WTC11 (cell line): Measurements from ENCODE around the gene CPT1B. TPM values are rescaled to one million over a fixed set of nuclear protein-coding genes. Genes with fewer than 3 reads are reported as not detected.
A peak's percentile ranks its signal among the peaks of the same experiment; 100 is the strongest.

Experiments used
- ATAC-seq: fragments of 200-7000 bp; cut with Tn5 transposase; 2 replicates; pipeline ENCODE4 v1.10.0; 2021; ENCODE audit warnings: mild to moderate bottlenecking, moderate library complexity
- CTCF ChIA-PET: fragments of 300-600 bp; sonication (Branson Sonifier 250); formaldehyde crosslinking; loops from one replicate; lab custom pipeline; 2021; ENCODE audit warnings: antibody characterized with exemption; lab: Charles Lee
- POLR2A ChIA-PET: fragments of 350-600 bp; sonication (Branson Sonifier 250); formaldehyde crosslinking; loops from one replicate; lab custom pipeline; 2021; ENCODE audit warnings: antibody characterized with exemption; lab: Charles Lee
- DNase-seq: peaks from one replicate; pipeline ENCODE4 v3.0.0; 2021; ENCODE audit warnings: low spot score
- H3K27ac Mint-ChIP-seq: 2 replicates; pipeline ENCODE4 v1.8.0; 2021; ENCODE audit warnings: mixed read lengths
- H3K27me3 Mint-ChIP-seq: 2 replicates; pipeline ENCODE4 v1.8.0; 2021; ENCODE audit warnings: low read depth, mild to moderate bottlenecking, moderate library complexity, mixed read lengths
- H3K36me3 Mint-ChIP-seq: 2 replicates; pipeline ENCODE4 v1.8.0; 2021; ENCODE audit warnings: mixed read lengths
- H3K4me1 Mint-ChIP-seq: 2 replicates; pipeline ENCODE4 v1.8.0; 2022; ENCODE audit warnings: mixed read lengths
- H3K4me3 Mint-ChIP-seq: 2 replicates; pipeline ENCODE4 v1.8.0; 2021; ENCODE audit warnings: mild to moderate bottlenecking, moderate library complexity, mixed read lengths
- H3K9me3 Mint-ChIP-seq: 2 replicates; pipeline ENCODE4 v1.8.0; 2021; ENCODE audit warnings: mixed read lengths
- ATF1 ChIP-seq: sonication (generic); formaldehyde crosslinking; IDR thresholded peaks from 2 replicates; pipeline ENCODE4 v1.8.1; 2023; ENCODE audit warnings: mild to moderate bottlenecking, moderate library complexity, missing genetic modification reagents
- EMX1 ChIP-seq: fragments of 250-450 bp; sonication (Bioruptor Pico); IDR thresholded peaks from 2 replicates; pipeline ENCODE4 v1.8.0; 2021; ENCODE audit warnings: mild to moderate bottlenecking
- ESRRA ChIP-seq: sonication (generic); formaldehyde crosslinking; IDR thresholded peaks from 2 replicates; pipeline ENCODE4 v1.8.1; 2022; ENCODE audit warnings: mild to moderate bottlenecking, missing genetic modification reagents, borderline replicate concordance
- FOXK1 ChIP-seq: sonication (generic); formaldehyde crosslinking; IDR thresholded peaks from 2 replicates; pipeline ENCODE4 v1.8.0; 2022; ENCODE audit warnings: mild to moderate bottlenecking, moderate library complexity, missing genetic modification reagents
- GRHL2 ChIP-seq: fragments of 250-450 bp; sonication (Bioruptor Pico); IDR thresholded peaks from 2 replicates; pipeline ENCODE4 v1.8.0; 2022; ENCODE audit warnings: mild to moderate bottlenecking, moderate library complexity; ENCODE audit not compliant: insufficient replicate concordance, severe bottlenecking
- JUN ChIP-seq: sonication (generic); formaldehyde crosslinking; IDR thresholded peaks from 2 replicates; pipeline ENCODE4 v1.8.0; 2023; ENCODE audit warnings: mild to moderate bottlenecking, missing genetic modification reagents
- RORB ChIP-seq: fragments of 250-450 bp; sonication (Bioruptor Pico); IDR thresholded peaks from 2 replicates; pipeline ENCODE4 v1.9.0; 2021; ENCODE audit warnings: mild to moderate bottlenecking
- SMAD3 ChIP-seq: sonication (generic); formaldehyde crosslinking; IDR thresholded peaks from 2 replicates; pipeline ENCODE4 v1.8.0; 2022; ENCODE audit warnings: missing genetic modification reagents, mild to moderate bottlenecking, borderline replicate concordance
- SP1 ChIP-seq: sonication (generic); formaldehyde crosslinking; conservative IDR thresholded peaks from 2 replicates; pipeline ENCODE4 v1.8.1; 2022; ENCODE audit warnings: missing genetic modification reagents
- total RNA-seq: library from RNA; stranded (reverse); gene quantifications from 3 replicates; pipeline ENCODE4 v1.2.3, GENCODE V29; 2021
- TF ChIP-seq, protein P1 (sequence below): sonication (generic); formaldehyde crosslinking; IDR thresholded peaks from 2 replicates; pipeline ENCODE4 v1.8.1; 2023; ENCODE audit warnings: mild to moderate bottlenecking, missing genetic modification reagents
- TF ChIP-seq, protein P2 (sequence below): sonication (generic); formaldehyde crosslinking; IDR thresholded peaks from 2 replicates; pipeline ENCODE4 v1.8.1; 2023; ENCODE audit warnings: mild to moderate bottlenecking, missing genetic modification reagents, borderline replicate concordance
- TF ChIP-seq, protein P3 (sequence below): sonication (generic); formaldehyde crosslinking; IDR thresholded peaks from 2 replicates; pipeline ENCODE4 v1.8.1; 2022; ENCODE audit warnings: low read depth, missing genetic modification reagents, borderline replicate concordance
- TF ChIP-seq, protein P4 (sequence below): sonication (generic); formaldehyde crosslinking; IDR thresholded peaks from 2 replicates; pipeline ENCODE4 v1.8.1; 2022; ENCODE audit warnings: mild to moderate bottlenecking, moderate library complexity, missing genetic modification reagents
- TF ChIP-seq, protein P5 (sequence below): sonication (generic); formaldehyde crosslinking; IDR thresholded peaks from 2 replicates; pipeline ENCODE4 v1.8.1; 2023; ENCODE audit warnings: mild to moderate bottlenecking, missing genetic modification reagents, moderate library complexity
- TF ChIP-seq, protein P6 (sequence below): sonication (generic); formaldehyde crosslinking; IDR thresholded peaks from 2 replicates; pipeline ENCODE4 v1.8.0; 2022; ENCODE audit warnings: mild to moderate bottlenecking, missing genetic modification reagents
- TF ChIP-seq, protein P7 (sequence below): sonication (generic); formaldehyde crosslinking; conservative IDR thresholded peaks from 2 replicates; pipeline ENCODE4 v1.8.1; 2022; ENCODE audit warnings: mild to moderate bottlenecking, missing genetic modification reagents

CPT1B gene
- total RNA-seq, 1 experiment from 2014 or later = 33.7 TPM

DNA sequence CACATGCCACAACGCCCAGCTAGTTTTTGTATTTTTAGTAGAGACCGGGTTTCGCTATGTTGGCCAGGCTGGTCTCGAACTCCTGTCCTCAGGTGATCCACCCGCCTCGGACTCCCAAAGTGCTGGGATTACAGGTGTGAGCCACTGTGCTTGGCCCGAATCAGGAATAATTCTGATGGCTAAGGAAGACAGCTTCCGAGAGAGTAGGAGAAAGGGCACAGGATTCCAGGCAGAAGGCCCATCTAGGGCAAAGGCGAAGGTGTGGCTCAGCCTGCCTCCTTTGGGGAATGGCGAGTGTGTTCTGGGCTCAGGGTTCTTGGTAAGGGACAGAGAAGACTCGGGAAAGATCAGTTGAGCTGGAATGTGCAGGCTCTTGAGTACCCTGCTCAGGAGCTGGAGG, 13.9 kb downstream of the CPT1B start:
- ChIA-PET CTCF (interaction anchor here (1.2 to 2.8 kb wide), 6 partner anchors 13 to 133 kb away, joined by 3 to 25 read pairs (median 10); partner anchors contain the start of genes CPT1B and SCO2), POLR2A (no interaction called here)
- TF ChIP-seq RORB (CRISPR knock-in tag) = no peak
- Mint-ChIP-seq H3K27me3 (peaks cover 32% of the 10 kb centered on the region), H3K27ac (no peak overlapping the region), H3K9me3 (no peaks in the 10 kb centered on the region), H3K4me3 (no peak overlapping the region), H3K36me3 (peaks cover 6% of the 10 kb centered on the region; the same call in 1 of the 2 replicates), H3K4me1 (peaks cover 10% of the 10 kb centered on the region)
- DNase-seq (no peak), ATAC-seq (no peak)

DNA sequence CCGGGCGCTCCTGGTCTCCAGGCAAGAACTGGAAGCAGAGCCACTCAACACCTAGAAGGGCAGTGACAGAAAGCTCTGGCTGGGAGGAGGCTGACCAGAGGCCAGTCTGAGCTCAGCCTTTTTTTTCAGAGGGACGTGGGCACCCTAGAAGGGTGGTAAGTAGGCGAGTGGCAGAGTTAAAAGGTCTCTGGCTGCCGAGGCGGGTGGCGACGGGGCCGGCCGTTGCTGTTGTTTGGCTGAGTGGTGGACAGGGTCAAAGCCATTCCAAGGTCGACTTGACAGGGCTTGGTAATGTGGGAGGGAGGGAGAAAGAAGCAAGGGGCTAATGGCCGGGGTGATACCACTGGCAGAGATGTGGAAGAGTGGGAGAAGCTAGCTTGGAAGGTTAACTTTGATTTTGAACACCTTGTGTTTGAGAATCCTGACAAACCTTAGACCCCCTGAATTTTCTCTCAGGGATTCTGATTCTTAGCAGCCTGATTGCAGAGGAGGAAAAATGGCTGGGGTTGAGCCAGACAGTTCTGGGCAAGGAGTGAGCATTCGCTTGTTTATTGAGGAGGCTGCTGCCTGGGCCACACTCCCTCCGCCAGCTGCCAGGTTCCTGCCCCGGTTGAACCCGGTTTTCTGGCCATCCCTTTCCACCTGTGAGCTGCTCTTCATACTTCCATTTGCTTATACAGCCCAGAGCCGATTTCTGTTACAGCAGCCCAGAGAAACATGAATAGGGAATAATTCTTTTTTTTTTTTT, 14.6 kb downstream of the CPT1B start:
- H3K27me3 Mint-ChIP-seq = peaks cover 37% of the 10 kb centered on the region
- peak overlapping the region; percentile 83 for H3K4me3 Mint-ChIP-seq
- no peak for TF ChIP-seq ATF1
- TF ChIP-seq, protein P1, sequence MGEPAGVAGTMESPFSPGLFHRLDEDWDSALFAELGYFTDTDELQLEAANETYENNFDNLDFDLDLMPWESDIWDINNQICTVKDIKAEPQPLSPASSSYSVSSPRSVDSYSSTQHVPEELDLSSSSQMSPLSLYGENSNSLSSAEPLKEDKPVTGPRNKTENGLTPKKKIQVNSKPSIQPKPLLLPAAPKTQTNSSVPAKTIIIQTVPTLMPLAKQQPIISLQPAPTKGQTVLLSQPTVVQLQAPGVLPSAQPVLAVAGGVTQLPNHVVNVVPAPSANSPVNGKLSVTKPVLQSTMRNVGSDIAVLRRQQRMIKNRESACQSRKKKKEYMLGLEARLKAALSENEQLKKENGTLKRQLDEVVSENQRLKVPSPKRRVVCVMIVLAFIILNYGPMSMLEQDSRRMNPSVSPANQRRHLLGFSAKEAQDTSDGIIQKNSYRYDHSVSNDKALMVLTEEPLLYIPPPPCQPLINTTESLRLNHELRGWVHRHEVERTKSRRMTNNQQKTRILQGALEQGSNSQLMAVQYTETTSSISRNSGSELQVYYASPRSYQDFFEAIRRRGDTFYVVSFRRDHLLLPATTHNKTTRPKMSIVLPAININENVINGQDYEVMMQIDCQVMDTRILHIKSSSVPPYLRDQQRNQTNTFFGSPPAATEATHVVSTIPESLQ (CRISPR knock-in tag) = no peak
- TF ChIP-seq SMAD3 (CRISPR knock-in tag) = no peak
- TF ChIP-seq, protein P2, sequence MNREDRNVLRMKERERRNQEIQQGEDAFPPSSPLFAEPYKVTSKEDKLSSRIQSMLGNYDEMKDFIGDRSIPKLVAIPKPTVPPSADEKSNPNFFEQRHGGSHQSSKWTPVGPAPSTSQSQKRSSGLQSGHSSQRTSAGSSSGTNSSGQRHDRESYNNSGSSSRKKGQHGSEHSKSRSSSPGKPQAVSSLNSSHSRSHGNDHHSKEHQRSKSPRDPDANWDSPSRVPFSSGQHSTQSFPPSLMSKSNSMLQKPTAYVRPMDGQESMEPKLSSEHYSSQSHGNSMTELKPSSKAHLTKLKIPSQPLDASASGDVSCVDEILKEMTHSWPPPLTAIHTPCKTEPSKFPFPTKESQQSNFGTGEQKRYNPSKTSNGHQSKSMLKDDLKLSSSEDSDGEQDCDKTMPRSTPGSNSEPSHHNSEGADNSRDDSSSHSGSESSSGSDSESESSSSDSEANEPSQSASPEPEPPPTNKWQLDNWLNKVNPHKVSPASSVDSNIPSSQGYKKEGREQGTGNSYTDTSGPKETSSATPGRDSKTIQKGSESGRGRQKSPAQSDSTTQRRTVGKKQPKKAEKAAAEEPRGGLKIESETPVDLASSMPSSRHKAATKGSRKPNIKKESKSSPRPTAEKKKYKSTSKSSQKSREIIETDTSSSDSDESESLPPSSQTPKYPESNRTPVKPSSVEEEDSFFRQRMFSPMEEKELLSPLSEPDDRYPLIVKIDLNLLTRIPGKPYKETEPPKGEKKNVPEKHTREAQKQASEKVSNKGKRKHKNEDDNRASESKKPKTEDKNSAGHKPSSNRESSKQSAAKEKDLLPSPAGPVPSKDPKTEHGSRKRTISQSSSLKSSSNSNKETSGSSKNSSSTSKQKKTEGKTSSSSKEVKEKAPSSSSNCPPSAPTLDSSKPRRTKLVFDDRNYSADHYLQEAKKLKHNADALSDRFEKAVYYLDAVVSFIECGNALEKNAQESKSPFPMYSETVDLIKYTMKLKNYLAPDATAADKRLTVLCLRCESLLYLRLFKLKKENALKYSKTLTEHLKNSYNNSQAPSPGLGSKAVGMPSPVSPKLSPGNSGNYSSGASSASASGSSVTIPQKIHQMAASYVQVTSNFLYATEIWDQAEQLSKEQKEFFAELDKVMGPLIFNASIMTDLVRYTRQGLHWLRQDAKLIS = no peak
- no peak for TF ChIP-seq ESRRA (CRISPR knock-in tag)
- TF ChIP-seq, protein P3, sequence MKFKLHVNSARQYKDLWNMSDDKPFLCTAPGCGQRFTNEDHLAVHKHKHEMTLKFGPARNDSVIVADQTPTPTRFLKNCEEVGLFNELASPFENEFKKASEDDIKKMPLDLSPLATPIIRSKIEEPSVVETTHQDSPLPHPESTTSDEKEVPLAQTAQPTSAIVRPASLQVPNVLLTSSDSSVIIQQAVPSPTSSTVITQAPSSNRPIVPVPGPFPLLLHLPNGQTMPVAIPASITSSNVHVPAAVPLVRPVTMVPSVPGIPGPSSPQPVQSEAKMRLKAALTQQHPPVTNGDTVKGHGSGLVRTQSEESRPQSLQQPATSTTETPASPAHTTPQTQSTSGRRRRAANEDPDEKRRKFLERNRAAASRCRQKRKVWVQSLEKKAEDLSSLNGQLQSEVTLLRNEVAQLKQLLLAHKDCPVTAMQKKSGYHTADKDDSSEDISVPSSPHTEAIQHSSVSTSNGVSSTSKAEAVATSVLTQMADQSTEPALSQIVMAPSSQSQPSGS = no peak
- no peak for TF ChIP-seq EMX1 (CRISPR knock-in tag)
- TF ChIP-seq GRHL2 (CRISPR knock-in tag) = no peak
- TF ChIP-seq FOXK1 (CRISPR knock-in tag) = no peak
- no peak for TF ChIP-seq SP1
- TF ChIP-seq, protein P4, sequence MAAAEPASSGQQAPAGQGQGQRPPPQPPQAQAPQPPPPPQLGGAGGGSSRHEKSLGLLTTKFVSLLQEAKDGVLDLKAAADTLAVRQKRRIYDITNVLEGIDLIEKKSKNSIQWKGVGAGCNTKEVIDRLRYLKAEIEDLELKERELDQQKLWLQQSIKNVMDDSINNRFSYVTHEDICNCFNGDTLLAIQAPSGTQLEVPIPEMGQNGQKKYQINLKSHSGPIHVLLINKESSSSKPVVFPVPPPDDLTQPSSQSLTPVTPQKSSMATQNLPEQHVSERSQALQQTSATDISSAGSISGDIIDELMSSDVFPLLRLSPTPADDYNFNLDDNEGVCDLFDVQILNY (CRISPR knock-in tag) = no peak
- no peak for TF ChIP-seq JUN (CRISPR knock-in tag)
- TF ChIP-seq, protein P5, sequence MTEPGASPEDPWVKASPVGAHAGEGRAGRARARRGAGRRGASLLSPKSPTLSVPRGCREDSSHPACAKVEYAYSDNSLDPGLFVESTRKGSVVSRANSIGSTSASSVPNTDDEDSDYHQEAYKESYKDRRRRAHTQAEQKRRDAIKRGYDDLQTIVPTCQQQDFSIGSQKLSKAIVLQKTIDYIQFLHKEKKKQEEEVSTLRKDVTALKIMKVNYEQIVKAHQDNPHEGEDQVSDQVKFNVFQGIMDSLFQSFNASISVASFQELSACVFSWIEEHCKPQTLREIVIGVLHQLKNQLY = no peak
- TF ChIP-seq, protein P6, sequence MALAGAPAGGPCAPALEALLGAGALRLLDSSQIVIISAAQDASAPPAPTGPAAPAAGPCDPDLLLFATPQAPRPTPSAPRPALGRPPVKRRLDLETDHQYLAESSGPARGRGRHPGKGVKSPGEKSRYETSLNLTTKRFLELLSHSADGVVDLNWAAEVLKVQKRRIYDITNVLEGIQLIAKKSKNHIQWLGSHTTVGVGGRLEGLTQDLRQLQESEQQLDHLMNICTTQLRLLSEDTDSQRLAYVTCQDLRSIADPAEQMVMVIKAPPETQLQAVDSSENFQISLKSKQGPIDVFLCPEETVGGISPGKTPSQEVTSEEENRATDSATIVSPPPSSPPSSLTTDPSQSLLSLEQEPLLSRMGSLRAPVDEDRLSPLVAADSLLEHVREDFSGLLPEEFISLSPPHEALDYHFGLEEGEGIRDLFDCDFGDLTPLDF (CRISPR knock-in tag) = no peak
- TF ChIP-seq, protein P7, sequence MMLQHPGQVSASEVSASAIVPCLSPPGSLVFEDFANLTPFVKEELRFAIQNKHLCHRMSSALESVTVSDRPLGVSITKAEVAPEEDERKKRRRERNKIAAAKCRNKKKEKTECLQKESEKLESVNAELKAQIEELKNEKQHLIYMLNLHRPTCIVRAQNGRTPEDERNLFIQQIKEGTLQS (CRISPR knock-in tag) = no peak
- DNase-seq = no peak
- peaks cover 10% of the 10 kb centered on the region for H3K4me1 Mint-ChIP-seq
- peaks cover 2% of the 10 kb centered on the region; the same call in 1 of the 2 replicates for H3K36me3 Mint-ChIP-seq
- ChIA-PET CTCF (interaction anchor here (0.7 to 2.8 kb wide), 32 partner anchors 8 to 211 kb away, joined by 3 to 42 read pairs (median 6); partner anchors contain the start of genes ARSA, CPT1B, KLHDC7B and LMF2), POLR2A (interaction anchor here (1.0 to 1.2 kb wide), 2 partner anchors 38 to 56 kb away, joined by 3 read pairs; partner anchors contain the start of genes LMF2, NCAPH2 and SCO2)
- no peaks in the 10 kb centered on the region for H3K9me3 Mint-ChIP-seq
- no peak overlapping the region for H3K27ac Mint-ChIP-seq
- peak; percentile 5 for ATAC-seq
